ENCODE data around the gene HACD1. TPM values are rescaled to one million over a fixed set of nuclear protein-coding genes. Genes with fewer than 3 reads are reported as not detected.
"Not testable (repeated sequence)": the region's sequence is repeated elsewhere in the genome, so short reads cannot be mapped to it uniquely, and the experiment has no call there.

The HACD1 gene
- total RNA-seq, 2 donors from 2014 or later: 101 to 143 TPM

DNA sequence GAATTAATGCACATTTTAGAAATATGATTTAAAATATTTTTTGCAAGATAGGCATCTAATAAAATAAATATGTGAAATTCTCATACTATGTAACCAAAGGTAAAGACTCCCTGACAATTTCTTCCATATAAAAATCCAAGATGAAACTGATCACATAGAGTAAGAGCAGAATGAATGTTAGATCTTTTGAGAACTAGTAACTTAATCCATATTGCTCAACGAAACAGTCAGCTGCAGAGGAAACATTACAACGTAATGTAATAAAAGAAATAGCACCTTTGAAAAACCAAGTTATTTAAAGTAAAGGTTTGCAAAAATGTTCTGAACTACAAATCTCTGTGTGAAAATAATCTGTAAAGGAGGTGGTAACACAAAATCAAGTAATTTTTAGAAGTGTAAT, 28.8 kb downstream of the HACD1 start:
- no peaks in the 10 kb centered on the region for H3K4me1 ChIP-seq
- TF ChIP-seq, protein P1, sequence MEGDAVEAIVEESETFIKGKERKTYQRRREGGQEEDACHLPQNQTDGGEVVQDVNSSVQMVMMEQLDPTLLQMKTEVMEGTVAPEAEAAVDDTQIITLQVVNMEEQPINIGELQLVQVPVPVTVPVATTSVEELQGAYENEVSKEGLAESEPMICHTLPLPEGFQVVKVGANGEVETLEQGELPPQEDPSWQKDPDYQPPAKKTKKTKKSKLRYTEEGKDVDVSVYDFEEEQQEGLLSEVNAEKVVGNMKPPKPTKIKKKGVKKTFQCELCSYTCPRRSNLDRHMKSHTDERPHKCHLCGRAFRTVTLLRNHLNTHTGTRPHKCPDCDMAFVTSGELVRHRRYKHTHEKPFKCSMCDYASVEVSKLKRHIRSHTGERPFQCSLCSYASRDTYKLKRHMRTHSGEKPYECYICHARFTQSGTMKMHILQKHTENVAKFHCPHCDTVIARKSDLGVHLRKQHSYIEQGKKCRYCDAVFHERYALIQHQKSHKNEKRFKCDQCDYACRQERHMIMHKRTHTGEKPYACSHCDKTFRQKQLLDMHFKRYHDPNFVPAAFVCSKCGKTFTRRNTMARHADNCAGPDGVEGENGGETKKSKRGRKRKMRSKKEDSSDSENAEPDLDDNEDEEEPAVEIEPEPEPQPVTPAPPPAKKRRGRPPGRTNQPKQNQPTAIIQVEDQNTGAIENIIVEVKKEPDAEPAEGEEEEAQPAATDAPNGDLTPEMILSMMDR (IDR thresholded peaks at IDR 0.05): no peak
- H3K9me3 ChIP-seq: no peaks in the 10 kb centered on the region
- no peak for DNase-seq (ENCODE audit: low spot score)
- H3K27ac ChIP-seq: no peak overlapping the region
- H3K27me3 ChIP-seq: no peaks in the 10 kb centered on the region
- H3K36me3 ChIP-seq: peaks cover 7% of the 10 kb centered on the region
- no peak overlapping the region for H3K4me3 ChIP-seq

DNA sequence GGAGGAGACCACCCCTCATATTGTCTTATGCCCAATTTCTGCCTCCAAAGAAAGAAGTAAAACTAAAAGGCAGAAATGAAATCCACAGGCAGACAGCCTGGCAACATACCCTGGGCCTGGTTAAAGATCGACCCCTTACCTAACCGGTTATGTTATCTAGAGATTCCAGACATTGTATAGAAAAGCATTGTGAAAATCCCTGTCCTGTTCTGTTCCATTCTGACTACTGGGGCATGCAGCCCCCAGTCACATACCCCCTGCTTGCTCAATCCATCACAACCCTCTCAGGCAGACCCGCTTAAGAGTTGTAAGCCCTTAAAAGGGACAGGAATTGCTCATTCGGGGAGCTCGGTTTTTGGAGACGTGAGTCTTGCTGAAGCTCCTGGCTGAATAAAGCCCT, 29.9 kb downstream of the HACD1 start:
- not testable (repeated sequence) for H3K36me3 ChIP-seq; H3K4me3 ChIP-seq; H3K4me1 ChIP-seq; H3K27ac ChIP-seq; DNase-seq (ENCODE audit: low spot score); H3K27me3 ChIP-seq; H3K9me3 ChIP-seq

DNA sequence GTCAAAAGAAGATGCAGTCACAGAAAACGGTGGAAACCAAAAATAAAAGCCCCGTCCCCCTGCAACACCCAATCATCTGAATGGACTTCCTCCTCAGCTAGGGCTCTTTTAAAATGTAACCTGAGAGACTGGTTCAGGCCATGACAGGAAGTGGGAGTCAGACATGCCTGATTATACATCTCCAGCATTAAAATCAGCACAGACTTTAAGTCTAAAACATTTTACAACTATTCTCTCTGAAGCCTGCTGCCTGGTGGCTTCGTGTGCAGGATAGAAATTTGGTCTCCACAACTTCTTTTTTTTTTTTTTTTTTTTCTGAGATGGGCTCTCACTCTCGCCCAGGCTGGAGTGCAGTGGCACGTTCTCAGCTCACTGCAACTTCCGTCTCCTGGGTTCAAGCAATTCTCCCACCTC, 30.3 kb downstream of the HACD1 start:
- no peaks in the 10 kb centered on the region for H3K27me3 ChIP-seq
- H3K4me3 ChIP-seq: no peak overlapping the region
- no peaks in the 10 kb centered on the region for H3K9me3 ChIP-seq
- TF ChIP-seq, protein P1 (IDR thresholded peaks at IDR 0.05): no peak
- no peak for DNase-seq (ENCODE audit: low spot score)
- no peak overlapping the region for H3K27ac ChIP-seq
- H3K36me3 ChIP-seq: no peaks in the 10 kb centered on the region
- no peaks in the 10 kb centered on the region for H3K4me1 ChIP-seq

DNA sequence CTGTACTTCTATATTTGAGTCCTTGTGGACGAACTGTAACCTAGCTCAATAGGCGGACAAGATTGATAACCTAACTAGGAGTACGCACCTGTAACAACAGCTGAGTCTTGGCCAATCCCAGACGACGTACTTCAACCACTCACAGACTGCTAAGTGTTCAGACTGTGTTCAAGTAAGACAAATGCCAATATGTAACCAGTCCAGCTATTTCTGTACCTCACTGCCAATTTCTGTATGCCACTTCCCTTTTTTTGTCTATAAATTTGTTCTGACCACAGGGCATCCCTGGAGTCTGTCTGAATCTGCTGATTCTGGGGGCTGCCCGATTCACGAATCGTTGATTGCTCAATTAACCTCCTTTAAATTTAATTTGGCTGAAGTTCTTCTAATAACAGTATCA, 32.2 kb downstream of the HACD1 start:
- Histone ChIP-seq H3K4me3 (no peak overlapping the region), H3K27me3 (no peaks in the 10 kb centered on the region), H3K27ac (no peak overlapping the region), H3K36me3 (no peaks in the 10 kb centered on the region), H3K4me1 (no peaks in the 10 kb centered on the region), H3K9me3 (no peaks in the 10 kb centered on the region)
- no peak for DNase-seq (ENCODE audit: low spot score)
- TF ChIP-seq, protein P1 (IDR thresholded peaks at IDR 0.05): no peak

DNA sequence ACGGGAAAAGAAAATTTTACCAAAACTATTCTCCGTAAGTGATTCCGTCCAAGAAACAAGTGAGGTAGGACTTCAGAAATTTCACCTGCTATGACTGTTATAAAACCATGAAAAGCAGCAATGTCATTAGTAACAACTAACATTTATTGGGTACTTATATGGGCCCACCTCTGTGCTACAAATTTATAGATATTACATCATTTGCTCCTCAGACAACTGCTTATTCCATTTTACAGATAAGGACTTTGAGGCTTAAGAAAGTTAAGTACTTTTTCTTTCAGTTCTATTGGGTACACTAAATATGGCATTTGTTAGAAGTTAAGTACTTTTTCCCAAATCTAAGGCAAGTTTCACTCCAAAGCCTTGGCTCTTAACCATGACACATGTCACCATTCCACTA, 36.3 kb downstream of the HACD1 start:
- H3K4me3 ChIP-seq: no peak overlapping the region
- H3K27me3 ChIP-seq: no peaks in the 10 kb centered on the region
- H3K36me3 ChIP-seq: no peaks in the 10 kb centered on the region
- H3K9me3 ChIP-seq: no peaks in the 10 kb centered on the region
- no peak for DNase-seq (ENCODE audit: low spot score)
- no peak overlapping the region for H3K27ac ChIP-seq
- H3K4me1 ChIP-seq: no peaks in the 10 kb centered on the region
- TF ChIP-seq, protein P1 (IDR thresholded peaks at IDR 0.05): no peak

DNA sequence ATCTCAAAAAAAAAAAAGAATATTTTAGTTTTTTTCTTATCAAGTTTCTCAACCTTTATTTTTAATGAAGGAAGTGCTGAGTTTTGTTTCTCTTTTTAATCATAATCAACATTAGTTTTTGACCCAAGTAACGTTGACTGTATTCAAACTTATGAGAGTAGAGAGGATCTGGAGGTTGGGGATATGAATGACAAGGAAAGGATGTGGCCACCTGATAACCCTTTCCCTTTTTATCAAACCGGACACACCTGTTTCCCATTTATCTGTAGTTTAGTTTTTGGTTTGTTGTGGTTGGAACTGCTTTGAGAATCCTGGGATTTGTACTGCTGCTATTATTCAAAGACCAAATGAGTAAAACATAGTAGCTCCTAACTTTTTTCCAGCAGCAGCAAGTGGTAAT, 38.6 kb downstream of the HACD1 start:
- Histone ChIP-seq H3K27me3 (no peaks in the 10 kb centered on the region), H3K36me3 (no peaks in the 10 kb centered on the region), H3K9me3 (no peaks in the 10 kb centered on the region), H3K27ac (no peak overlapping the region), H3K4me3 (no peak overlapping the region), H3K4me1 (no peaks in the 10 kb centered on the region)
- TF ChIP-seq, protein P1 (IDR thresholded peaks at IDR 0.05): no peak
- DNase-seq (ENCODE audit: low spot score): no peak

Measured in right atrium auricular region (tissue), 2 donors.